Activated CD4-positive, alpha-beta T cell treated with anti-CD3 and anti-CD28 coated beads for 4 hours (primary cell): ENCODE data around the gene CLEC10A.
"Not testable (repeated sequence)": the region's sequence is repeated elsewhere in the genome, so short reads cannot be mapped to it uniquely, and the experiment has no call there.

Experiments
- DNase-seq, 2 donors: peaks; one replicate each; pipeline ENCODE4 v3.0.0-alpha.2; 2020

CLEC10A gene

DNA sequence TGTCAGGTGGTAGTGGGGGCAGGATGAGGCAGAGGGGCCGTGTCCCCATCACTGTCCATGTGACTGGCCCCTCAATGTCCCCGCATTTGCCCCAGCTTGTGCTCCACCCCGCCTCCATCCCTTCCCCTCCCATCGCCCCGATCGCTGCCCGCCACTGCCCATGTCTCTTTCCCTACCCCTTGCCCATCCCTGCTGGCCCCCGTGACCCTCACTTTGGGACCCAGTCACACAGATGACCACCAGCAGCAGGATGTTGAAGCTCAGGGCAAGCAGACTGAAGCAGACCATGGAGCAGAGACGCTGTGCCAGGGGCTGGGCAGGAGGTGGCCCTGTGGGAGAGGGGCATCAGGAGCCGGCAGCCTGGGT lies 28.5 kb upstream of the CLEC10A start:
- no peak for DNase-seq

DNA sequence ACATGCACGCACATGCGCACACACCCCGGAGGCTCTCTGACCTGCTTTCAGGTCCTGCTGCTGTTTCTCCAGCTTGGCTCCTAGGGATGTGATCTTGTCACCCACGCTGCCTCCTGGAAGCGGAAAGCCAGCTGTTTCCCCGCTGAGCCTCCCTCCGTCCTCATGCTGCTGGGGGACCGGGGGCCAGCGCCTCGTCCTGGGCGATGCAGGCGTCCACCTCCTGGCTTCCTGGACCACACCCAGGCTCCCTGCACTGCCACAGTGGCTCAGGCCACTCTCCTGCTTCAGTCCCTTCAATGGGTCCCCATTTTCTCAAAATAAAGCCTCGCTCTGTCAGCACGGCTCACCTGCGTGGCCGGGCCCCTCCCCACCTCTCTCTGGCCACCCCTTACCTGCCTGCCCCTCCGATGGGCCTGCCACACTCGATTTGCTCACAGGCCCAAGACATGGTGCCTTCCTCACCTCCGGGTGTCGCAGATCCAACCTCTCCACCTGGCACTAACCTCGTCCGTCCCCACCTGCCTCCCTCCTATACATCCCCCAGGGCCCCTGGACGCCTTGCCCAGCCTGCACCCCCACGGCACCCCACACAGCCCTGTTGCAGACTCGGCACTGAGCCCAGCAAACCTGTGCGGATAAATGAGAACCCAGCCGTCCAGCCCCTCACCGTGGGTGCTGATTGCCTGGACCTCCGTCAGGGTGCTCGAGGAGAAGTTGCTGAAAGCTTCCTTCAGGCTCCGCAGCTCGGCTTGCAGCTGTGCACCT lies 27.9 kb upstream of the CLEC10A start:
- DNase-seq, result no peak

- no peak for DNase-seq
Measured at GRCh38 chr17:7107012-7107754, 27.1 kb upstream of the CLEC10A start.

DNA sequence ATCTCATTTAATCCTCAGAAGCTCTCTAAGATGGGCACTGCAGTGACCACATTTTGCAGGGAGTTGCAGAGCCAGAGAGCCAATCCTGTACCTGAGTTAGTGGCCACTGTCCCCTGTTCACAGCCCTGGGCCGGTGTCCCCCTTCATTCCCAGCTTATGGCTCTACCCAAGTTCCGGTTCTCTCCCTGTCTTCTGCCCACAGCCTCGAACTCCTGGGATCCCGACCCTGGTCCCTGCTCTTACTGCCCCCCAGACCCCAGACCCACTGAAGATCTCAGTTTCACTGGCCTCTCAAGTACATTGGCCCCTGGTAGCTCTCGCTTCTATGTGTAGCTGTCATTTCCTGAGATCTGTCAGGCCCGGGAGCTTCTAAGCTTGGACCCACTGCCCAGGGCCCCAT lies 22.4 kb upstream of the CLEC10A start:
- DNase-seq, result no peak

DNA sequence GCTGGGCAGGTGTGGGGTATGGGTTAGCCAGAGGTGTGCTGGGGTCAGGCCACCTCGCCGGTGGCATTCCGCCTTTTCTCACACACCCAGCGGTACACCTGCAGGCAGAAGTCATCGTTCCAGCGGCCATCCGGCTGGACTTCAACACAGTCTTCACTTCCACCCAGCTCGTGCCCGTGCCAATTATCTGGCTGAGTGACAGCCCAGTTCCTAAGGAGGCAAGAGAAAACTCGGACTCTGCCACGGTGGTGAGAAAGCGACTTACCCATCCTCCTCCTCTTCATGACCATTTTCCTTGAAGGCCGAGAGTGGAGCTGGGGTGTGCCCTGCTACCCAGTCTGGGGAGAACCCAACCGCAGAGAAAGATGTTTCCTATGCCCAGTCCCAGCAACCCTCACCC lies 21.5 kb upstream of the CLEC10A start:
- DNase-seq, result no peak

GRCh38 chr17:7100641-7101379 lies 20.8 kb upstream of the CLEC10A start:
- DNase-seq, result not testable (repeated sequence)

DNA sequence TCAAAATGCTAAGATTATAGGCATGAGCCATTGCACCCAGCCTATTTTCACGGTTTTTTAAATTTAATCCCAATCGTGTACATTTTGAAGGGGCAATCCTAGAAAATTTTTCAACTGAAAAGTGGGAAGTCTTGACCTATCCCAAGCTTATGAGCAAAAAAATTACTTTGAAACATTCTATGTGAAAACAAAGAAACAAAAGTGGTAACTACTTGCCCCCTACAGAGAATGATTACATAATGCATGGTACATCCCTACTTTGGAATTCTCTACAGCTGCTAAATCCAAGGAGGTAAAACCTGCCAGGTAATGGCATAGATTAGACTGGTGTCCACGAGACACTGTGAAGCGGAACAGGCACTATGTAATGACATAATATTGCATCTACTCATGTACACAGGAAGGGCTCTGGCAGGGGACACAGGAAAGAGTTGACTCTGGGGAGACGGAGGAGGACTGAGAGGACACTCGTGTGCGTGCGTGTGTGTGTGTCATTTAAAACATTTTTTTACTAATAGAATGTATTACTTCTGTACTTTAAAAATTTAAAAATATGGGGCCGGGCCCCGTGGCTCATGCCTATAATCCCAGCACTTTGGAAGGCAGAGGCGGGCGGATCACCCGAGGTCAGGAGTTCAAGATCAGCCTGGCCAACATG lies 18.9 kb upstream of the CLEC10A start:
- no peak for DNase-seq

- DNase-seq, result no peak
Measured at GRCh38 chr17:7097940-7098339, 17.9 kb upstream of the CLEC10A start.

DNA sequence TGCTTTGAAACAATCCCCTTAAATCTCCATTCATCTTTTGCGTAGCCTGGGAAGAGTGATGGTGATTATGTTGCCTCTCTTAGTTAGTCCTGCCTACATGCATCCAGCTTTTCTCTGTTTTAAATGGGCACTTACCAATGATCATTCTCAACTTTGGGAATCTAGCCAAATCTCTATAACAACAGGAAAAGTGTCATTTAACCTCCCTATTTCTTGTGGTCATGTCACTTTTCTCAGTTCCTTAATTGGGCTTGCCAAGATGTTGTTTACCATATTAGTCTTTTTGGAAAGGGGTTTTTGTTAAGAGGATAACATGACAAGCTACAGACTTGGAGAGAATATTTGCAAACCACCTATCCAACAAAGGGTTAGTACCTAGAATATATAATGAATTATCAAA lies 15.6 kb upstream of the CLEC10A start:
- DNase-seq, result no peak

GRCh38 chr17:7094652-7095019 lies 14.6 kb upstream of the CLEC10A start:
- no peak for DNase-seq

GRCh38 chr17:7091311-7092005 lies 11.4 kb upstream of the CLEC10A start:
- DNase-seq, result peak in 1 of 2 donors; percentile 18

DNA sequence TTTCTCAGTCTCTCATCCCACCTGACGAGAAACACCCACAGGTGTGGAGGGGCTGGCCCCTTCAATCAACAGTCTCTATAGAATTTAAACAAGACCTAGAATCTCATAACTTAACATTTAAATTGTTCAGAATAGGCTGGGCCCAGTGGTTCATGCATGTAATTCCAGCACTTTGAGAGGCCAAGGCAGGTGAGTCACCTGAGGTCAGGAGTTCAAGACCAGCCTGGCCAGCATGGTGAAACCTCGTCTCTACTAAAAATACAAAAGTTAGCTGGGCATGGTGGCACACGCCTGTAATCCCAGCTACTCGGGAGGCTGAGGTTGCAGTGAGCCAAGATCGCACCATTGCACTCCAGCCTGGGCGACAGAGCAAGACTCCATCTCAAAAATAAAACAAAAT lies 9.5 kb upstream of the CLEC10A start:
- not testable (repeated sequence) for DNase-seq

DNA sequence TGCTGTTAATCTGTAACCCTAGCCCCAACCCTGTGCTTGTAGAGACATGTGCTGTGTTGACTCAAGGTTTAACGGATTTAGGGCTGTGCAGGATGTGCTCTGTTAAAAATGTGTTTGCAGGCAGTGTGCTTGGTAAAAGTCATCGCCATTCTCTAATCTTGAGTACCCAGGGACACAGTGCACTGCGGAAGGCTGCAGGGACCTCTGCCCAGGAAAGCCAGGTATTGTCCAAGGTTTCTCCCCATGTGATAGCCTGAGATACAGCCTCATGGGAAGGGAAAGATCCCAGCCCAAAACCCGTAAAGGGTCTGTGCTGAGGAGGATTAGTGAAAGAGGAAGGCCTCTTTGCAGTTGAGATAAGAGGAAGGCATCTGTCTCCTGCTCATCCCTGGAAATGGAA lies 8.4 kb upstream of the CLEC10A start:
- DNase-seq, result not testable (repeated sequence)

GRCh38 chr17:7084088-7084487 lies 4.0 kb upstream of the CLEC10A start:
- no peak for DNase-seq

GRCh38 chr17:7083592-7083991 lies 3.5 kb upstream of the CLEC10A start:
- no peak for DNase-seq

GRCh38 chr17:7081341-7082062 lies 1.5 kb upstream of the CLEC10A start:
- no peak for DNase-seq

DNA sequence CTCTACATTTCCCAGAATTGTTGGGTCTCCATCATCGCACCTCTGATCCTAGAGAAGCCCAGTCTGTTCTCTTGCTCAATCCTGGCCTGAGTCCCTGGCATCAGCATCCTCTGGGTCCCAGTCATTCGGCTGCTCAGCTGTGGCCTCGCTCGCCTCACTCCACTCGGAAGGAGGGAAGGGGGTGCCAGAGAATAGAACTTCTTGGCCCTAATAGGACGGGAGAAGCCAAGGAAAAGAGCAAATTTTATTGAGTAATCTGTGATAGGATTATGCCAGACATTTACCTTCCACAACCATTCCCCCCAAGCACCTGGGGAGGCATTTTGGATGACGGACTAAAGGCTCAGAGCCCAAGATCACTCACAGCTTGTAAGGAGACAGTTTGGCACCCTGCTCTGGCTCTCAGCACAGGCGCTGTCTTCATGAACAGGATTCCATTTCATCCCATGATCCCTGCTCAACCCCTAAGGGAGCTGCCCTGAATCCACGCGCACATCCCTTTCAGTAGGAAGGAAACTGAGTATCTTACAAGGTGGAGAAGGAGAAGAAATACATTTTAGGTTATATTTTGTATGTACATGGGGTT lies 498 bp upstream of the CLEC10A start:
- DNase-seq, result no peak

DNA sequence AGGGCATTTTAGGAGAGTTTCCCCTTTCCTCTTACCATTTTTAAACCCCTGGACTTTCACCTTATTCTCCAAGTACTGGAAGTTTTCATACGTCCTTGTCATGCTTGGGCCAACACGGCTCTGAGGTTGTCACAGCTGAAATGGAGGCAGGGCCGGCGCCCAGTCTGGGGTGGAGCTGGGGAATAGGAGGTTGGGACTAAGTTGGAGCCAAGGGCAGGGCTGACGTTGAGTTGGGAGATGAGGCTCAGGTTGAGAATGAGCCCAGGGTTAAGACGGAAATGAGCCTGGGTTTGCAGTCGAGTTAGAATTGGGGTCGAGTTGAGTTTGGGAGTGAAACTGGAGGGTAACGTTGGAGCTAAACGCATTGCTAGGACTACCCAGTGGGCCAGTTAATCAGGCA lies 1.3 kb downstream of the CLEC10A start:
- no peak for DNase-seq

- DNase-seq, result no peak
Measured at GRCh38 chr17:7077911-7078546, 2.0 kb downstream of the CLEC10A start.

GRCh38 chr17:7074931-7075330 lies 5.1 kb downstream of the CLEC10A start:
- DNase-seq, result no peak

DNA sequence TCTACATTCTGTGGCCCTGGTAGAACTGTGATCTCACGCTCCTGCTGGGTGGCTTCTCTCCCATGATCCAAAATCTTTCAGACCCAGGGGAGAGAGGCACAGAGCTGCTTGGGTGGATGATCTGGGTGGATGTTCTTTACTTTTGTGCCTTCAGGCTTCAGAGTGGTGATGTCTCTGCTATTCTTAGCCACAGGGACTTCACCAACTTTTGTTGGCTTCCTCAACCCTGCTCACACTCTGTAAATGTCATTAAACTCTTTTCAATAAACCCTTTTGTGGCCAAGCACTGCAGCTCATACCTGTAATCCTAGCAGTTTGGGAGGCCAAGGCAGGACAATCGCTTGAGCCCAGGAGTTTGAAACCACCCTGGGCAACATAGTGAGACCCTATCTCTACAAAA lies 7.6 kb downstream of the CLEC10A start:
- no peak for DNase-seq
